COLO668 (cell line): ENCODE measurements around the gene MYOF.
"Not testable (repeated sequence)": the region's sequence is repeated elsewhere in the genome, so short reads cannot be mapped to it uniquely, and the experiment has no call there.

ENCODE experiments used
- DNase-seq: peaks from one replicate; lab custom pipeline; 2025; ENCODE audit not compliant: unreplicated experiment; lab: John Stamatoyannopoulos, UW

MYOF gene

DNA sequence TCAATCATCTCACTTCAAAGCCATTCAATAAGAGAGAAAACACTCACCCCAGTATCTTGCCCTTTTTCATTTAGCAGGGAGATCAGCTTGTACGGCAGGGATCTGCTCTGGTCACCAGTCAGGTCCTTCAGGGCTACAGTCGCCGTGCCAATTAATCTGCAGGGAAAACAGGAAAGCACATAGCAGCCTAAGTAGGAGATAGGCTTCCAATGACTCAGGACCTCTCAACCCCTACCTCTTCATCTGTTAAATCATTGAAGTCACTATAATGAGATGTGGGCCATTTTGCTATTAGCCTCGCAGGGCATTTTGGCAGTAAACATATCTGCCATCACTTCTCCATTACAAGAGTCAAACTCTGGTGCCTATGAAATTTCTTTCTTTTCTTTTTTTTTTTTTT lies 50.8 kb downstream of the MYOF start:
- no peak for DNase-seq

DNA sequence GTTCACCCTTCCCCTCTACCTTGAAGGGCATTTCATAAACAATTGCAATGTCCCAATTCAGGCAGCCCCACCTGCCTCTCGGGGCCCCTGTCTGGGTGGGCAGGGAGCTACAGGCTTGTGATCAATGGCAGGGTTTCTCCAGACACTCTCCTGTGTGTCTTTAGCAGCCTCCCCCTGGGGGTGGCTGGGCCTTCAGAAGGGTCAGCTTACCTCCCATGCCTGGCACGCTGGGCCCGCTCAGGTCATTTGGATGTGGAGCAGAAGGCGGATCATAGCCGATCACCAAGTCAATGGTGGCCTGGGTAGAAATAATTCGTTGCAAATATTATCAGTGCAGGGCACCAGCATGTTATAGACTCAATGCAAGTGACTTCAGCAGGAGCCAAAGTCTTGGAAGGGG lies 56.3 kb downstream of the MYOF start:
- DNase-seq, result no peak

DNA sequence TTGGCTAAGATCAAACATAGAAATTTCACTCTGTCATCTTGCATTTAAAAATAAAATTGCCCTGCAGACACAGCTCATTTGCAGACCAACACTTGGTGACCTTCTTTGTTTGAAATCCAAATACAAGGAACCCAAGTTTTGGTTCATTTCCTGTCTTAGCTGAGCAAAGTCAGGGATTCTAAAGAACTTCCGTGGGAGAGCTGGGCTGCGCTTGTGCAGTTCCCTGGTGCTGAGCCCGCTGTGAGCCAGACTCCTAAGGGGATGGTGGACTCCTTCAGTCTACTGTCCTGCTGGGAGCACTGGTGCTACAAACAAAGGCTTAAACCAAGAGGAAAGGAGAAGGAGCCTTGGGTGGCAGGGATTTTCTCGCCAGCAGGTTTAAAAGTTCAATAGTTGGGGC lies 60.0 kb downstream of the MYOF start:
- no peak for DNase-seq

DNA sequence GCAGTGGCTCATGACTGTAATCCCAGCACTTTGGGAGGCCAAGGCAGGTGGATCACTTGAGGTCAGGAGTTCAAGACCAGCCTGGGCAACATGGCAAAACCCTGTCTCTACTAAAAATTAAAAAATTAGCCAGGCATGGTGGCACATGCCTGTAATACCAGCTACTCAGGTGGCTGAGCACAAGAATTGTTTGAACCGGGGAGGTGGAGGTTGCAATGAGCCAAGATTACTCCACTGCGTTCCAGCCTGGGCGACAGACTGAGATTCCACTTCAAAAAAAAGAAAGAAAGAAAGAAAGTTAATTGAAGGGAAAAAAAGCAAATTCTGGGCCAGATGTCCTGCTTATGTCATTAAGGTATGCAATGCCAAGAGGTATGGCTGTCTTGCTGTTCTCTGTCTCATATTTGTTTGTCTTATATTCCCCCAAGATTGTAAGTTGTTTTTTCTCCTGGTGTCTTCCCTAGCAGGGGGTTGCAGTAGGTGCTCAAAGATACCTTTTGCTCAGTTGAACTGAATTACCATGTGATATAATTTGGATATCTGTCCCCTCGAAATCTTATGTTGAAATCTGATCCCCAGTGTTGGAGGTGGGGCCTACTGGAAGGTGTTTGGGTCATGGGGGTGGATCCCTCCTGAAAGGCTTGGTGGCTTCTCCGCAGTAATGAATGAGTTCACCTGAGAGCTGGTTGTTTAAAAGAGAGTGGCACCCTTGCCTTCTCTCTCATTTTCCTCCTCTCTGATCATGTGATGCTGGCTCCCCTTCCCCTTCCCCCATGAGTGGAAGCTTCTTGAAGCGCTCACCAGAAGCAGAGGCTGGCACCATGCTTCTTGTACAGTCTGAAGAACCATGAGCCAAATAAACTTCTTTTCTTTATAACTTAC lies 60.9 kb downstream of the MYOF start:
- no peak for DNase-seq

DNA sequence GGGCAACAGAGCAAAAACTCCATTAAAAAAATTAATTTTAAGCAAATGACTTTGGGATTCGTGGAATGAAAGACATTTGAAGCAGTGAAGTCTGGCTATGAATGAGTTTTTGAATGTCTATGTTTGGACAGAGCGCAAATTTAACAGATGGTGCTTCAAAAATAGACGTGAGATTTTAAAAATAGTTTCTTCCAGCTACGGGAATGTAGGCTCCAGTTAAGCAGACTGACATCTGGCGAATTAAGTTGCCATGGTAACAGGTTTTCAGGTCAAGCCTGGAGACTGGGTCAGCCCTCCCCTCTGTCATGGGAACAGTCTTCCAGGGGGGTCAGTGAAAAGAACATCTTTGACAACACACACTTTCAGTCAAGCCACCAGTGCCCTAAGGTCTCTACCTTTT lies 62.0 kb downstream of the MYOF start:
- DNase-seq, result no peak

DNA sequence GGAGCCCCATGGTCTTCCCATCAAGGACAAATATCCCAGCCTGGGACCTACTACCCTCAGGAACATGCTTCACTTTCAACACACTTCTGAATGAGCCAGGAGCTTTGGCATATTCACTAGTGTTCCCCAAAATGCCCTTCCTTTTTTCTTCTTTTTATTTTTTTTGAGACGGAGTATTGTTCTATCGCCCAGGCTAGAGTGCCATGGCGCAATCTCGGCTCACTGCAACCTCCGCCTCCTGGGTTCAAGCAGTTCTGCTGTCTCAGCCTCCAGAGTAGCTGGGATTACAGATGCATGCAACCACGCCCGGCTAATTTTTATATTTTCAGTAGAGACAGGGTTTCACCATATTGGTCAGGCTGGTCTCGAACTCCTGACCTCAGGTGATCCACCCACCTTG lies 63.1 kb downstream of the MYOF start:
- DNase-seq, result not testable (repeated sequence)

DNA sequence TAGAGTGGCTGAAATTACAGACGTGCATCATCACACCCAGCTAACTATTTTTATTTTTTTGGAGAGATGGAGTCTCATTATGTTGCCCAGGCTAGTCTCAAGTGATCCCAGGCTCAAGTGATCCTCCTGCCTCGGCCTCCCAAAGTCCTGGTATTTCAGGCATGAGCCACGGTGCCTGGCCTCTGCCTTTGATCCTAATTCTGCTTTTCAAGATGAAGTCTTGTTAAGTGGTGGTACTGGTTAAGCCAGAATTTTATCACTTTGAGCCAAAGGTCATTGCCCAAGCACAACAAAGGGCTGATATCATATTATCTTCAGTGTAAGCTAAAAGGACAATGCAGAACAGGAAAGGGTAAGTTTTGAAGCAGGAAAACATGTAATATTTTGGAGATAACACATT lies 64.2 kb downstream of the MYOF start:
- DNase-seq, result no peak

DNA sequence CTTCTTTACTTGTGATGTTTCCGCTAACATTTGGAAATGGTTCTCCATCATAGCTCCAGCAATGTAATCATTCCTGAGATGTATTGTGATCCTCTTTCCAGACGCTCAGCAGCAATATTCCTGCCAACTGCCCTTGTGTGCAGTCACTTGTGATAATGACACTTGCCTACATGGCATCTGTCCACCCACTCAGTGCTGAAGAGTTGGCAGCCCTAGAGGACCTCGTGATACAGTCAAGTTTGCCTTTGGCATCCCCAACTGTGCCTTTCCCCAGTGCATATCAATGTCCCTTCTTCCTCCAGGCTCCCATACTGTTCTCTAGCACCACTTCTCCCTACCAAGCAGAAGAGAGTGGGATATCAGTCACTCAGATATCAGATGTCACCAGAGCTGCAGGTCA lies 64.9 kb downstream of the MYOF start:
- DNase-seq, result no peak

DNA sequence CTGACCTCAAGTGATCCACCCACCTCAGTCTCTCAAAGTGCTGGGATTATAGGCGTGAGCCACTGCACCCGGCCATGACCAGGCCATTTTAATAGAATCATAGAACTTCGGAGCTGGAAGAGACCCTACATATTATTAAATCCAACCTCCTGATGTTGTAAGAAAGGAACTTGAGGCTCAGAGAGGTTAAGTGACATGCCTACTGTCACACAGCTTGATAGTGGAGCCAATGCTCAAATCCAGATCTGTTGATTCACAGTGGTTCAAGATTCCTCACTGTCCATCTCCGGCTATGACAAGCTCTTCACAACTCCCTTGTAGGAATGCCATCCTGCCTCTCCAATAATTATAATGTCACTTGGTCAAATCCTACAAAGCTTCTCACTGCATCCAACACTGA lies 65.3 kb downstream of the MYOF start:
- no peak for DNase-seq

DNA sequence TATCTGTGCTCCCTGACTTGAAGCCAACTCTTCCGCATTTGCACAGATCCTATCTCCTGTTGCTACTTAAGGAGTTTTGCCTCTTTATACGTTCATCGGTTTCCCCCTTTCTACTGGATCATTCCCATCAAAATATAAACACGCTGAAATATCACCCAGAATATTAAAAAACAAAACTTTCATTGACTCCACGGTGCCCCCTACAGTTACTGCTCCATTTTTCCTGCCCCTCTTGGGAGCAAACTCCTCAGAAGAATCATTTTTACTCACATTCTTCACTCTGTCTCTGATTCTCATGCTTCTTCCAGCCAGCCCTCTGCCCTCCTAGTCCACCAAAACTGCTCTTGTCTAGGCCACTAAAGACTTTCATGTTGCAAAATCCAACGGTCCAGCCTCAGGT lies 66.4 kb downstream of the MYOF start:
- DNase-seq, result no peak

DNA sequence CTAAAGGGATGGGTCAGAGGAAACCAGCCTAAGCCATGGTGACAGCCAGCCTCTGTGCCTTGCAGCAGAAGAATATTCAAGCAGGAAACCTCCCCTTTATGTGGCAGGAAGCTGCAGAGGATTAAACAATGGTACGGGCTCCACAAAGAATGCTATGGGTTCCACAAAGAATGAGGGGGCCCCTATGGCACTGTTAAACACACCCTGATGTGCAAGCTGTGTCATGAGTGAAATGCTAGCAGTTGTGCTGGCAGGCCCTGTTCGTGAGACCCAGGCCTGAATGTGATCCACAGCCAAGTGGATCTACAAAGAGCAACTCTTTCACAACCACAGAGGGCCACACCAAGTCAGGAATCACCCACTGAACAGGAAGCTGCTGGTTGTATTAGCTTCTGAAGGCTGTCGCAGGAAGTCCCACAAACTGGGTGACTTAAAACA lies 68.9 kb downstream of the MYOF start:
- no peak for DNase-seq

DNA sequence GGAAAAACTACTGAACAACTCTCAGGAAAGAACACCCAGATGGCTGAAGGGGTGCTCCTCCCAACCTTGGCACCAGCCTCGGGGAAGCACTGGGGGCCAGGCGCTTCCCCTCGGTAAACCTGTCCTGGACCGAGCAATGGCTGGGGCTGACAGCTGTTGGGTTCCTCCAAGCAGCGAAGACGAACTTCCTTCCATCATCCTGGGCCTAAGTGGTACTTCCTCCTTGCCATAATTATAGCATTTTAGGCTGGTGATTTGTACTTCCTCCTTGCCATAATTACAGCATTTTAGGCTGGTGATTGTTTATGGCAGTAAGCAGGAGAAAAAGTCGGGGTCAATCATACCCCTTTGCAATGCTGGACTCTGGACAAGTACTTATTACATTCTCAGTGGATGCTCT lies 69.3 kb downstream of the MYOF start:
- DNase-seq, result no peak

DNA sequence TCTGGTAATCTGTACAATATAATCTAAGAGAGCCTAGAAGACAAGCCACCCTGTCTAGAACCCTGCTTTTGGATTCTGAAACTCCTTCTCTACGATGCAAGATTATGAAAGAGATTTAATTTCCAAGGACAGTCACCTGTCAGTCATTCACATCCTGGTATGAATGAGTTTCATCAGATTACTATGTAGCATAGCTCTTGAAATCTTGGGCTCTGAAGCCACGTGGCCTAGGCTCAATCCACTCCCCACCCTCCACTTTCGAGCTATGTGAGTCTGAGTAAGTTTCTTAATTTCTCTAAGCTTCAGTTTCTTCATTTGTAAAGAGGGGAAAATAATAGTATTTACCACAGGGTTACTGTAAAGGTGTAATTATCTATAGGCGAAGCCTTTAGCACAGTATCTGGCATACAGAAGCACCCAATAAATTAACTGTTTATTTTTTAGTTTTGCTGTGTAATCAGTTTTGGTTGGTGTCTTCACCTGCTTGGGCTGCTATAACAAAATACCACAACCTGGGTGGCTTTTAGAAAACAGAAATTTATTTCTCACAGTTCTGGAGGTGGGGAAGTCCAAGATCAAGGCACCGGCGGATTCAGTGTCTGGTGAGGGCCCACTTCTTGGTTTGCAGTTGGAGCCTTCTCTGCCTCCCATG lies 71.3 kb downstream of the MYOF start:
- DNase-seq, result no peak

DNA sequence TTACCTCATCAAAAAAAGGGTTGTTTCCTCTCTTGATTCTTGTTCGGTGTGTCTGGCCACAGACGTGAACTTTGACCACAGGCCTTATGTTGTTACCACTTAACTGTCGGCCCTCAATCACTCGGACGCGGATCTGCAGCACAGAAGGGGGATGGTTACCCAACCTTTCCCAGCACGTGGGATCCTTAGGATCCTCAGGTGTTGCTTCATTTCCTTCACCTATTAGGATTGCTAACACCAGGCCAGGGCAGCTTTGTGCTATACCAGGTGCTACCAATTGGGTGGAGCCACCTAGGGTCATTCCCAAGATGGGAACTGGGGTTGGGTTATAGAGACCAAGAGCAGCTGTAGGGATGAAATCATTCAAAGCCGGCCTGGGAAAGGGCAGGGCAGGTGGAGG lies 73.4 kb downstream of the MYOF start:
- DNase-seq, result peak; percentile 14

DNA sequence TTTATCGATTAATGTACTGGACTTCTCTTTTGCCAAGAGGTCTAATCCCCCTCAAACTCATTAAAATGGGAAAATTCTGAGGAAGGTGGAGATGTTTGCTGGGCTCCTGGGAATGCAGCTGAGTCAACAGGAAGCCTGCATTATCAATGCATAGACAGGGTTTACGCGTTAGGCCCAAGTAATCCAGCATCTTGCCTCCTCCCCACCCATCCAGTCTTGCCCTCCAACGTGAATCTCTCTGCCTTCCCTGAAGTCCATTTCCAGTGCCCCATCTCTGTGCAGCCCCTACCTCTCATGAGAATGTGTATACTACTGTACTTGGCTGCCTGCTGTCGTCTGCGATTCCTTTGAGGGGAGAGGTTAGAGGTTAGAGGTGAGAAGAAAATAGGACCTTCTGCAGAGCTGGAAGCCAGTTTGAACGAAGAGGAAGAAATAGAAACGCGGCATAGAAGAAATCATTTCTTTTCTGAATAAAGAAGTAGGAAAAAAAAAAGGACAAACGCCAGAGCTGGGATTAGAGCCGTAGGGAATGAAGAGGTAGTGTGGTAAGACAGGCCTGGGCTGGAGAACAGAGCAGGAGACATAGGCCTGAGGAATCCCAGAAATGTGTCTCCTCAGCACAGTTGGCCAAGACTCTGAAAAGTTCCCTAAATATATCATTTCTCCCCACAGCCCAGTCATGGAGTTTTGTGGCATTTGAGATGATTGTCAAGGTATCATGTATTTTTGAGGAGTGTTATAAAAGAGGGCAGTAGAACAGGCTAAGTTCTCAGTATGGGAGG lies 75.6 kb downstream of the MYOF start:
- DNase-seq, result peak; percentile 3

DNA sequence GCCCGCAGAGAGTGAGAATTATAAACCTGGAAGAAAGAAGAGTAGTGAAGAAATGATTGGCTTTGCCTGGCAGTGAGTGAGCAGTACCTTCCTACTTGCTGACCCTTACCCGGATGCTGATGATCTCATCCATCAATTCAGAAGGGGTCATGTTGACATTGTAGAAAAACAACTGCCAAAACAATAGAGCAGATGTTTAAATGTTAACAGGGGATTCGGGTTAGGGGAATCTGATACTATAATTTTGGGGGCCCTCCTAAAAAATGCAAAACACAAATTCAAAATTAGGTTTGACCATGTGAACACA lies 78.1 kb downstream of the MYOF start:
- peak; percentile 3 for DNase-seq

DNA sequence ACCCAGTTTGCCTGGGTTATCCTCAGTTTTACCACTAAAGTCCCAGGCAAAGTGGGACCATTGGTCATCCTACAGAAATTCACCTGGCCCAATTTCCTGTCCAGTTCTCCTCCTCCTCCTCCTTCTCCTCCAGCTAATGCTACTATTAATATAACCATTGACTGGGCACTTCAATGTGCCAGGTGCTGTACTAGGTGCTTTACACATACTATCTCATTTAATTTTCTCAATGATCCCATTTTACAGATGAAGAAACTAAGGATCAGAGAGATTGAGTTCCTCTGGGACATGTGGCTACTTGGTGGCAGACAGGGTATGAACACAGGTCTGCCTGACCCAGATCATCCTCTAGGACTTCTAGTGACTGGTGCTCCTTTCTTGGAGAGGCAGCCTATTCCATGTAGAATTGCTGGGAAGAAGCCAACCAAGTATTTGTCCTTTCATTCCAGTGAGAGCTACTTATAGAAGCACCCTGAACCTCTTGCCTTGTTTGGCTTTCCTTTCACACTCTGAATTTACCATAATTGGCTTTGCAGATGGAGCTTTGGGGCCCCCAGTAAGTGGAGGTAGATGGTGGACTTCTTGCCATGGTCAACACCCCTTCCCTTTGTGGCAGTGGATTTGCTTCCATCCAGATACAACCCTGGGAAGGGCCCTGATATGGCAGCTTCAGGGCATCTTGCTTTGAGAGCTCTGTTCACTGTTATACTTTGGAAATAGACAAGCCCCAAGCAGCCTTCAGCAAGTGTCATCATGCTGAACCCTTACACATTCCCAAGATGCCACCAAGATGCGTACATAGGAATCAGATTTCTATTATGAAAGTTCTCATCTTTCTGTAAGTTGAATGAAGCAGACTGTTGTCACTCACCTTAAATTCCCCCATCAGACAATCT lies 78.7 kb downstream of the MYOF start:
- no peak for DNase-seq

DNA sequence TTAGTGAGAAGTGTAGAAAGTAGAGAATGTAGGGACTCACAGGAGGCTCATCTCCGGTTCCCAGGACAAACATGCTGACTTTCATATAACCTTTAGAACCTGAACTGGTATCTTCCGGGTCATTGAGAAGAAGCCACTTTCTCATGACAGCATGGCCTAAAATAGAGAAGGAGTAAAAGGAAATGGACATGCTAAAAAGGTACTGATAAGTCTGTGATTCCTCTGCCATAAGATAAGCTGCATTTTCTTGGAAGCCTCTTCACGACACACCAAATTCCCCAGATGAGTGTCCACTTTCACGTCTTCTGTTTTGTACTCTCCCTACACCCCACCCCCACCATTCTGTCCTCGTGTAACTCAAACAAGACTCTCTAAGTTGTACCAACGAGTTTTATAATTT lies 79.9 kb downstream of the MYOF start:
- DNase-seq, result no peak

DNA sequence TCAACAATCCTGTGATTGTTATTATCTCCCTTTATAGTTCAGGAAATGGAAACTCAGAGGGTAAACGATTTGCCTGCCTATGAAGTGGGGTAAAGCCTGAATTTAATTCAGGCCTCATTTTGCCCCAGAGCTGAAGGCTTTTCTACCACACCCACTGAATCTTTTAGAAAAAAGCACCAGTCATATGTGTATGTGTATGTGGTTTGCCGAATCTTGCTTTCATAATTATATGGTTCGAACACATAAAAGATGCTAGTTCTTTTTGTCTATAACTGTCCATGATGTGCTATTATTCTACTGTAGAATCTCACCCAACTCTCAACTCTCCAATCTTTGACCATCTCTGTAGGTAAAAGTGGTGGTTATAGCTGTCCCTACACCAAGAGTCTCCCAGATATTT lies 83.6 kb downstream of the MYOF start:
- DNase-seq, result no peak

DNA sequence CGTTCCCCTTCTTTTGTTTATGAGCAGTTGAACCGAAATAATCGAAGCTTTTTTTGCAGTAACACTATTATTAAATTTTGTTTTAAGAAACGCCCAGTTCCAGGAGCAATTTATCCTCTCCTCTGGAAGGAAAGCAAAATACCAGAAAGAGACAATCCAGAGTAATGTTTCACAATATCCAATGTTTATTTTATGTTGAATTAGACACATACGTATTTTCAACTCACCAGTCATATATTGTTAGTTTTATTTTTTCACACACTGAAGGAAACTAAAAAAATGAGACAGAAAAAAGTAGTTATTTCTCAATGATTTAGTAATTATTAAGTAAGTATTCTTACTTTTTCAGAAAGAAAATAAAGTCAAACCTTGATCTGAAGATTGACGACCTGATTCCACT lies 85.1 kb downstream of the MYOF start:
- DNase-seq, result no peak

DNA sequence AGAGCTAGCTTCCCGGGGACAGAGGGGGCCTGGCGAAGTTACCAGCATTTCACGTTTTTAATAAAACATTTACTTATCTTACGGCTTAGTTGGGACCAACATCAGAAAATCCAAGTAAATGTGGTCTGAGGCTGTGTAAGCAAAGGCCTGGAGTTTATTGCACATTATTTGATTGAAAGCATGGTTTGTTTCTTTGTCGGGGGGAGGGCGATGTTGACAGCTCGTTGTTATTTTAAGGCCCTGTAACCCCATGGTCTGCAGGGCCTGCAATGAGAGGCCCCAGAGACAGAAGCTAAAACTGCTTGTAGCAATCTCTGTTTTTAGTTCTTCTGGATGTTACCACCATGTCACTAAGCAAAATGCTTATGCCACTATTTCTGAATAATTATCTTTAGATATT lies 88.9 kb downstream of the MYOF start:
- DNase-seq, result no peak
